DMS153 (cell line): Measurements from ENCODE around the gene KLK2.
"Not testable (repeated sequence)": the region's sequence is repeated elsewhere in the genome, so short reads cannot be mapped to it uniquely, and the experiment has no call there.

ENCODE experiments used
- DNase-seq: peaks from one replicate; lab custom pipeline; 2025; lab: John Stamatoyannopoulos, UW

Gene KLK2

GRCh38 chr19:50894478-50895356, 21.5 kb downstream of the KLK2 start:
- DNase-seq = no peak

- DNase-seq = not testable (repeated sequence)
These were observed 22.9 kb downstream of the KLK2 start for GRCh38 chr19:50896089-50896590.

- DNase-seq = peak; percentile 85
These were observed 23.5 kb downstream of the KLK2 start for GRCh38 chr19:50896591-50897190.

GRCh38 chr19:50897191-50897607, 24.0 kb downstream of the KLK2 start:
- DNase-seq = no peak

GRCh38 chr19:50897612-50898011, 24.4 kb downstream of the KLK2 start:
- DNase-seq = no peak

GRCh38 chr19:50898018-50898417, 24.8 kb downstream of the KLK2 start:
- DNase-seq = no peak

- DNase-seq = no peak
These were observed 26.3 kb downstream of the KLK2 start for GRCh38 chr19:50899569-50899968.

GRCh38 chr19:50902640-50903039, 29.4 kb downstream of the KLK2 start:
- no peak for DNase-seq

- no peak for DNase-seq
These were observed 33.0 kb downstream of the KLK2 start for GRCh38 chr19:50906217-50906616.

GRCh38 chr19:50908336-50908735, 35.1 kb downstream of the KLK2 start:
- DNase-seq = no peak

GRCh38 chr19:50909240-50910070, 36.2 kb downstream of the KLK2 start:
- peak; percentile 62 for DNase-seq

GRCh38 chr19:50910722-50911121, 37.5 kb downstream of the KLK2 start:
- no peak for DNase-seq

GRCh38 chr19:50911206-50912101, 38.2 kb downstream of the KLK2 start, which contains the start of gene KLK4:
TSS of gene KLK4 (minus strand) at chr19:50911395. CDS start at chr19:50910738, 657 bp downstream.
- no peak for DNase-seq

- DNase-seq = no peak
These were observed 38.9 kb downstream of the KLK2 start for GRCh38 chr19:50912102-50912599.

GRCh38 chr19:50912727-50913716, 39.8 kb downstream of the KLK2 start:
- no peak for DNase-seq

GRCh38 chr19:50916069-50916468, 42.8 kb downstream of the KLK2 start:
- DNase-seq = no peak

- peak; percentile 33 for DNase-seq
These were observed 48.4 kb downstream of the KLK2 start for GRCh38 chr19:50921426-50922316.

GRCh38 chr19:50922317-50922853, 49.1 kb downstream of the KLK2 start:
- DNase-seq = peak; percentile 70
